ENCODE results near the gene FAM222B.

FAM222B gene, protein sequence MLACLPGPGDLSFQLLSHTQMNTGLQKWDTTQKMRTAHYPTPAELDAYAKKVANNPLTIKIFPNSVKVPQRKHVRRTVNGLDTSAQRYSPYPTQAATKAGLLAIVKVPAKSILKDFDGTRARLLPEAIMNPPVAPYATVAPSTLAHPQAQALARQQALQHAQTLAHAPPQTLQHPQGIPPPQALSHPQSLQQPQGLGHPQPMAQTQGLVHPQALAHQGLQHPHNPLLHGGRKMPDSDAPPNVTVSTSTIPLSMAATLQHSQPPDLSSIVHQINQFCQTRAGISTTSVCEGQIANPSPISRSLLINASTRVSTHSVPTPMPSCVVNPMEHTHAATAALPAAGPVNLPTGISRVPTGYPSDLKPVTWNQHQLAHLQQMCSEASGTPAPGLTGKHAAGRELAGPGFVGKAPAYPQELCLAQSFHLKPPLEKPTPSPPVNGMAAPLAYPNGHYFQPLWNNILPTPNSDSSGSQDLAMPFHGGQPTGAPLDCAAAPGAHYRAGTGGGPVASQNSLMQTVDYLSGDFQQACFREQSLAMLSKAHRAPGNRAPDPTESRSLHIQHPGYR

GRCh38 chr17:28842282-28843012, at the start of gene FAM222B:
TSS of gene FAM222B (minus strand) at chr17:28842790. CDS start at chr17:28766667, 76,123 bp downstream.
- Histone ChIP-seq H3K27ac (peak within 1 kb of the TSS; percentile 57 to 93), H3K4me3 (peak within 1 kb of the TSS; percentile 94)
- no peak for TF ChIP-seq CTCF (IDR thresholded peaks at IDR 0.05)
- DNase-seq (ENCODE audit: low spot score) = peak; percentile 87

GRCh38 chr17:28892024-28892423, 49.4 kb upstream of the FAM222B start:
- H3K4me3 ChIP-seq = no peak overlapping the region
- no peak for DNase-seq (ENCODE audit: low spot score)
- no peak for TF ChIP-seq CTCF (IDR thresholded peaks at IDR 0.05)
- no peak overlapping the region for H3K27ac ChIP-seq

DNA sequence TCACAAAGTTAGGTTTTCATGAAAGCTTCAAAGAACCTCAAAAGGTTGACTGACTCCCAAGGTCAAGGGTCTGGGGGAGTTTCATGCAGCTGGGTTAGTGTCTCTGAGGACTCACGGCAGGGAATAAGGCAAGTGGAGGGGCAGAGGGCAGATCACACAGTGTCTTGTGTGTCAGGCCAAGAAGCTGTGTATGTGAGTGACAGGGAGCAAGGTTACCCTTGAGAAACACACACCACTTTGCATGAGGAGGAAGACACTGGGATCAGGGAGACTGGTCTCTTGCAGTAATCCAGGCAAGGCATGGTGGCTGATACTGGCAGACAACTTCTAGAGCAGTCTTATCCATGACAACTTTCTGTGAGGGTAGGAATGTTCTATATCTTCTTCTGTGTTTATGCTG, 48.6 kb upstream of the FAM222B start:
- no peak for DNase-seq (ENCODE audit: low spot score)
- peak overlapping the region in 1 of 2 donors; percentile 21 for H3K27ac ChIP-seq
- no peak for TF ChIP-seq CTCF (IDR thresholded peaks at IDR 0.05)
- no peak overlapping the region for H3K4me3 ChIP-seq

GRCh38 chr17:28889996-28890395, 47.4 kb upstream of the FAM222B start:
- DNase-seq (ENCODE audit: low spot score) = no peak
- H3K4me3 ChIP-seq = no peak overlapping the region
- H3K27ac ChIP-seq = peak overlapping the region in 1 of 2 donors; percentile 41
- no peak for TF ChIP-seq CTCF (IDR thresholded peaks at IDR 0.05)

GRCh38 chr17:28888832-28889231, 46.2 kb upstream of the FAM222B start:
- Histone ChIP-seq H3K4me3 (no peak overlapping the region), H3K27ac (no peak overlapping the region)
- TF ChIP-seq CTCF (IDR thresholded peaks at IDR 0.05) = no peak
- DNase-seq (ENCODE audit: low spot score) = no peak

GRCh38 chr17:28887871-28888471, 45.4 kb upstream of the FAM222B start:
- no peak overlapping the region for H3K4me3 ChIP-seq
- no peak for DNase-seq (ENCODE audit: low spot score)
- H3K27ac ChIP-seq = no peak overlapping the region
- no peak for TF ChIP-seq CTCF (IDR thresholded peaks at IDR 0.05)

All from coronary artery (tissue), 2 donors.